Measurements from ENCODE around the gene BMP8A.
"Not testable (repeated sequence)": the region's sequence is repeated elsewhere in the genome, so short reads cannot be mapped to it uniquely, and the experiment has no call there.

The BMP8A gene

DNA sequence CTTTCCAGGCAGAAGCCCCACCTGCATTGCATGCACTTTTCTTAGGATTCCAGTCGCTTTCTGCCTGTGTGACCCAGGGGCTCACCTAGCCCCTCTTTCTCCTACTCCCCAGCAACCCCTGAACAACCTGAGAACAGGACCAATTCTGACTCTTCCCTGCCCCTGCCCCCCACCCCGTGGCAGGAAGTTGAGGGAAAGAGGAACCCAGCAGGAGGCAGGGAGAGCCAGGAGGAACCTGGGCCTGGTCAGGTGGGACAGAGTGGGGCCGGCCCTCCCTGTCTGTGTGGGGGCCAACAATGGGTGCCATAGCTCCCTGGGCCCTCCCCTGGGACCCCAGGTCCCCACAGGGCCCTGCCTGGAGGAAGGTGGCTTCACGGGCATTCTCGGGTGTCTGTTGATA, 6.1 kb downstream of the BMP8A start (continued):
- TF ChIP-seq, protein P1, sequence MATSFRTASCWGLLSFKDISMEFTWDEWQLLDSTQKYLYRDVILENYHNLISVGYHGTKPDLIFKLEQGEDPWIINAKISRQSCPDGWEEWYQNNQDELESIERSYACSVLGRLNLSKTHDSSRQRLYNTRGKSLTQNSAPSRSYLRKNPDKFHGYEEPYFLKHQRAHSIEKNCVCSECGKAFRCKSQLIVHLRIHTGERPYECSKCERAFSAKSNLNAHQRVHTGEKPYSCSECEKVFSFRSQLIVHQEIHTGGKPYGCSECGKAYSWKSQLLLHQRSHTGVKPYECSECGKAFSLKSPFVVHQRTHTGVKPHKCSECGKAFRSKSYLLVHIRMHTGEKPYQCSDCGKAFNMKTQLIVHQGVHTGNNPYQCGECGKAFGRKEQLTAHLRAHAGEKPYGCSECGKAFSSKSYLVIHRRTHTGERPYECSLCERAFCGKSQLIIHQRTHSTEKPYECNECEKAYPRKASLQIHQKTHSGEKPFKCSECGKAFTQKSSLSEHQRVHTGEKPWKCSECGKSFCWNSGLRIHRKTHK (tag by site-specific recombination; IDR thresholded peaks at IDR 0.05) = no peak
- TF ChIP-seq MYNN (tag by site-specific recombination; IDR thresholded peaks at IDR 0.05; ENCODE audit: borderline replicate concordance) = no peak
- no peak for TF ChIP-seq KLF8 (tag by site-specific recombination; IDR thresholded peaks at IDR 0.05)
- TF ChIP-seq, protein P2, sequence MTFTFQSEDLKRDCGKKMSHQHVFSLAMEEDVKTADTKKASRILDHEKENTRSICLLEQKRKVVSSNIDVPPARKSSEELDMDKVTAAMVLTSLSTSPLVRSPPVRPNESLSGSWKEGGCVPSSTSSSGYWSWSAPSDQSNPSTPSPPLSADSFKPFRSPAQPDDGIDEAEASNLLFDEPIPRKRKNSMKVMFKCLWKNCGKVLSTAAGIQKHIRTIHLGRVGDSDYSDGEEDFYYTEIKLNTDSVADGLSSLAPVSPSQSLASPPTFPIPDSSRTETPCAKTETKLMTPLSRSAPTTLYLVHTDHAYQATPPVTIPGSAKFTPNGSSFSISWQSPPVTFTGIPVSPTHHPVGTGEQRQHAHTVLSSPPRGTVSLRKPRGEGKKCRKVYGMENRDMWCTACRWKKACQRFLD (tag by site-specific recombination; IDR thresholded peaks at IDR 0.05) = no peak
- TF ChIP-seq ZNF223 (tag by site-specific recombination; IDR thresholded peaks at IDR 0.05) = no peak
- no peak for TF ChIP-seq HOXD13 (CRISPR knock-in tag; IDR thresholded peaks at IDR 0.05; ENCODE audit: borderline replicate concordance)
- no peak for TF ChIP-seq ZNF843 (tag by site-specific recombination; IDR thresholded peaks at IDR 0.05)
- TF ChIP-seq, protein P3, sequence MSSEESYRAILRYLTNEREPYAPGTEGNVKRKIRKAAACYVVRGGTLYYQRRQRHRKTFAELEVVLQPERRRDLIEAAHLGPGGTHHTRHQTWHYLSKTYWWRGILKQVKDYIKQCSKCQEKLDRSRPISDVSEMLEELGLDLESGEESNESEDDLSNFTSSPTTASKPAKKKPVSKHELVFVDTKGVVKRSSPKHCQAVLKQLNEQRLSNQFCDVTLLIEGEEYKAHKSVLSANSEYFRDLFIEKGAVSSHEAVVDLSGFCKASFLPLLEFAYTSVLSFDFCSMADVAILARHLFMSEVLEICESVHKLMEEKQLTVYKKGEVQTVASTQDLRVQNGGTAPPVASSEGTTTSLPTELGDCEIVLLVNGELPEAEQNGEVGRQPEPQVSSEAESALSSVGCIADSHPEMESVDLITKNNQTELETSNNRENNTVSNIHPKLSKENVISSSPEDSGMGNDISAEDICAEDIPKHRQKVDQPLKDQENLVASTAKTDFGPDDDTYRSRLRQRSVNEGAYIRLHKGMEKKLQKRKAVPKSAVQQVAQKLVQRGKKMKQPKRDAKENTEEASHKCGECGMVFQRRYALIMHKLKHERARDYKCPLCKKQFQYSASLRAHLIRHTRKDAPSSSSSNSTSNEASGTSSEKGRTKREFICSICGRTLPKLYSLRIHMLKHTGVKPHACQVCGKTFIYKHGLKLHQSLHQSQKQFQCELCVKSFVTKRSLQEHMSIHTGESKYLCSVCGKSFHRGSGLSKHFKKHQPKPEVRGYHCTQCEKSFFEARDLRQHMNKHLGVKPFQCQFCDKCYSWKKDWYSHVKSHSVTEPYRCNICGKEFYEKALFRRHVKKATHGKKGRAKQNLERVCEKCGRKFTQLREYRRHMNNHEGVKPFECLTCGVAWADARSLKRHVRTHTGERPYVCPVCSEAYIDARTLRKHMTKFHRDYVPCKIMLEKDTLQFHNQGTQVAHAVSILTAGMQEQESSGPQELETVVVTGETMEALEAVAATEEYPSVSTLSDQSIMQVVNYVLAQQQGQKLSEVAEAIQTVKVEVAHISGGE (tag by site-specific recombination; conservative IDR thresholded peaks at IDR 0.05; ENCODE audit: low read depth) = no peak
- no peak for TF ChIP-seq ZNF48 (tag by site-specific recombination; IDR thresholded peaks at IDR 0.05)
- TF ChIP-seq ZNF335 (tag by site-specific recombination; conservative IDR thresholded peaks at IDR 0.05) = no peak
- TF ChIP-seq ZNF248 (tag by site-specific recombination; IDR thresholded peaks at IDR 0.05) = no peak
- no peak for TF ChIP-seq ZNF274 (IDR thresholded peaks at IDR 0.05; ENCODE audit: low read length)
- TF ChIP-seq ZNF274 (tag by site-specific recombination; IDR thresholded peaks at IDR 0.05; ENCODE audit: borderline replicate concordance) = no peak

DNA sequence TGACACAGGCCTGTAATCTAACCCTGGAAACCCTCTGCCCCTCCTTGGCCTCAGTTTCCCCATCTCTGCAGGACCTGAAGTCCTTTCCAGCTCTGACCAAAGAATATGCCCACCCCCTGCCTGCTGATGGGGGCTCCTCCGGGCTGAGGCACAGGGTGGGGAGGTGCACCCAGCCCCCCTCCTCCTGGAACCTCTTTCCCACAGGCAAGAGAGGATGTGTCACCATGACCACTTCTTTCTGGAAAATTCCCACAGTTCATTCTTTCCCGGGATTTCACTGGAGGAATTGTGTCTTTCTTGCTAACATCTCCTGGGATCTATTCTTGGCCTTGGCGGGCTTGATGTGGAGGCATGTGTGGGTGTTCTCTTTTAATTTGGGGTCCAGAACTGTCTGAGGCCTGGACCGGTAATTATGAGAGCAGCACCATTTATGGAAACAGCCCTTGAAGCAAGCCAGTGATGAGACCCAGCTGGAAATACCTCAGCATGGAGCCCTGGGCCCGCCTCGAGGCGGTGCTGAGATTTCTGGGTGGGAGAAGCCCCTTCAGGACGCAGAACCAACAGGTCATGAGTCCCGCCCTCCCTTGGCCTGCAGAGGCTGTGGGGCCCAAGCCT, 6.8 kb downstream of the BMP8A start:
- POLR2A ChIA-PET; H3K9me3 ChIP-seq (ENCODE audit: control insufficient read depth, insufficient read depth, low read depth, low read length): not testable (repeated sequence)

DNA sequence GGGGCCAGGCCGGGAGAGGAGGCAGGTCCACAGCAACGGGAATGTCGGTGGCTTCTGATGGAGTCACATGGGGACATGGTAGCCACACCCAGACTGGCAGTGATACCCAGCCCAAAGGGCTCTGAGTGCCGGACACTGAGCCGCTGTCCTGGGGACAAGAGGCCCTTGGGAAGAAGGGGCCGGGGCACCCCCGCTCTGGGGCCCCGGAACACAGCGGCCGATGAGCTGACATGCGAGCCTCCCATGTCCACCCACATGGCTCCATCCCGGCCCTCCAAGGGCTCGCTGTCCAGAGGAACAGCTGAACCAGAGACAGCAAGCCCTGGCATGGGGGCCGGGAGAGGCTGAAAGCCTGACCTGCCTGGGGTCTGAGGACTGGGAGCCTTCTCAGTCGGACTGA, 7.4 kb downstream of the BMP8A start:
- CTCF ChIA-PET, POLR2A ChIA-PET: not testable (repeated sequence)

More for the DNA sequence above, 6.8 kb downstream of the BMP8A start:
- H3K27ac ChIP-seq (ENCODE audit: extremely low read depth, low read depth, low read length); CTCF ChIA-PET; H3K4me3 ChIP-seq (ENCODE audit: low read depth, low read length); H3K36me3 ChIP-seq (ENCODE audit: control insufficient read depth in 2 of 2, insufficient read depth in 1 of 2, low read length in 2 of 2); H3K4me1 ChIP-seq (ENCODE audit: control insufficient read depth, insufficient read depth, low read length): not testable (repeated sequence)

DNA sequence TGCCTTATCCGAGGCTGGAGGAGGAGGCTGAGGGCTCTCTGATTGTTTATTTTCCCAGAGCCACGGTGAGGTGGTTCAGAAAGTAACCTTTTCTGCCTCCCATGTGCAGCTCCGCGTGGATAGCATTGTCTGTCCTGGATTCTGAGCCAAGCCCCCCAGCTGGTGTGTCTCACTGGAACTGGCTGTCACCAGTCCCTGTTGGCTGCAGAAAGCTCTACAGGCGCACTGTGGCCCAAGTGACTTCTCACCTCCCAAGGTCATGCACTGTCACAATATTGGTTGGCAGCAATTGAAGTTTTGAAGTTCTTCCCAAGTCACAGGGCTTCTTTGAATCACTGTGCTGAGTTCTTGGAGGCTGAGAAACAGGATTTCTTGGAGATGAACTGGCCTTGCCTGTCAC, 8.2 kb downstream of the BMP8A start:
- no peaks in the 10 kb centered on the region for H3K4me1 ChIP-seq (ENCODE audit: control insufficient read depth, insufficient read depth, low read length)
- POLR2A ChIA-PET = no interaction called here
- H3K4me3 ChIP-seq (ENCODE audit: low read depth, low read length) = no peak overlapping the region
- no peaks in the 10 kb centered on the region for H3K36me3 ChIP-seq (ENCODE audit: control insufficient read depth in 2 of 2, insufficient read depth in 1 of 2, low read length in 2 of 2)
- H3K27ac ChIP-seq (ENCODE audit: extremely low read depth, low read depth, low read length) = no peak overlapping the region
- H3K9me3 ChIP-seq (ENCODE audit: control insufficient read depth, insufficient read depth, low read depth, low read length) = no peaks in the 10 kb centered on the region
- CTCF ChIA-PET = no interaction called here
- TF ChIP-seq, protein P4, sequence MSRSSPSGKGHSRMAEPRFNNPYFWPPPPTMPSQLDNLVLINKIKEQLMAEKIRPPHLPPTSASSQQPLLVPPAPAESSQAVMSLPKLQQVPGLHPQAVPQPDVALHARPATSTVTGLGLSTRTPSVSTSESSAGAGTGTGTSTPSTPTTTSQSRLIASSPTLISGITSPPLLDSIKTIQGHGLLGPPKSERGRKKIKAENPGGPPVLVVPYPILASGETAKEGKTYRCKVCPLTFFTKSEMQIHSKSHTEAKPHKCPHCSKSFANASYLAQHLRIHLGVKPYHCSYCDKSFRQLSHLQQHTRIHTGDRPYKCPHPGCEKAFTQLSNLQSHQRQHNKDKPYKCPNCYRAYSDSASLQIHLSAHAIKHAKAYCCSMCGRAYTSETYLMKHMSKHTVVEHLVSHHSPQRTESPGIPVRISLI (tag by site-specific recombination; IDR thresholded peaks at IDR 0.05) = no peak
- TF ChIP-seq, protein P5, sequence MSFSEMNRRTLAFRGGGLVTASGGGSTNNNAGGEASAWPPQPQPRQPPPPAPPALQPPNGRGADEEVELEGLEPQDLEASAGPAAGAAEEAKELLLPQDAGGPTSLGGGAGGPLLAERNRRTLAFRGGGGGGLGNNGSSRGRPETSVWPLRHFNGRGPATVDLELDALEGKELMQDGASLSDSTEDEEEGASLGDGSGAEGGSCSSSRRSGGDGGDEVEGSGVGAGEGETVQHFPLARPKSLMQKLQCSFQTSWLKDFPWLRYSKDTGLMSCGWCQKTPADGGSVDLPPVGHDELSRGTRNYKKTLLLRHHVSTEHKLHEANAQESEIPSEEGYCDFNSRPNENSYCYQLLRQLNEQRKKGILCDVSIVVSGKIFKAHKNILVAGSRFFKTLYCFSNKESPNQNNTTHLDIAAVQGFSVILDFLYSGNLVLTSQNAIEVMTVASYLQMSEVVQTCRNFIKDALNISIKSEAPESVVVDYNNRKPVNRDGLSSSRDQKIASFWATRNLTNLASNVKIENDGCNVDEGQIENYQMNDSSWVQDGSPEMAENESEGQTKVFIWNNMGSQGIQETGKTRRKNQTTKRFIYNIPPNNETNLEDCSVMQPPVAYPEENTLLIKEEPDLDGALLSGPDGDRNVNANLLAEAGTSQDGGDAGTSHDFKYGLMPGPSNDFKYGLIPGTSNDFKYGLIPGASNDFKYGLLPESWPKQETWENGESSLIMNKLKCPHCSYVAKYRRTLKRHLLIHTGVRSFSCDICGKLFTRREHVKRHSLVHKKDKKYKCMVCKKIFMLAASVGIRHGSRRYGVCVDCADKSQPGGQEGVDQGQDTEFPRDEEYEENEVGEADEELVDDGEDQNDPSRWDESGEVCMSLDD (tag by site-specific recombination; IDR thresholded peaks at IDR 0.05) = no peak
- TF ChIP-seq ZNF16 (tag by site-specific recombination; IDR thresholded peaks at IDR 0.05; ENCODE audit: low read depth) = no peak
- no peak for TF ChIP-seq TRIM28 (IDR thresholded peaks at IDR 0.05; ENCODE audit: borderline replicate concordance, low read length)
- TF ChIP-seq KLF10 (tag by site-specific recombination; IDR thresholded peaks at IDR 0.05) = no peak
- no peak for TF ChIP-seq ZNF223 (tag by site-specific recombination; IDR thresholded peaks at IDR 0.05)
- TF ChIP-seq ZNF324 (tag by site-specific recombination; IDR thresholded peaks at IDR 0.05) = no peak
- no peak for TF ChIP-seq ZNF549 (tag by site-specific recombination; IDR thresholded peaks at IDR 0.05)
- no peak for TF ChIP-seq ZNF10 (tag by site-specific recombination; IDR thresholded peaks at IDR 0.05)

More for the DNA sequence above, 7.4 kb downstream of the BMP8A start:
- H3K4me3 ChIP-seq (ENCODE audit: low read depth, low read length); H3K4me1 ChIP-seq (ENCODE audit: control insufficient read depth, insufficient read depth, low read length); H3K27ac ChIP-seq (ENCODE audit: extremely low read depth, low read depth, low read length); H3K9me3 ChIP-seq (ENCODE audit: control insufficient read depth, insufficient read depth, low read depth, low read length); H3K36me3 ChIP-seq (ENCODE audit: control insufficient read depth in 2 of 2, insufficient read depth in 1 of 2, low read length in 2 of 2): not testable (repeated sequence)

All from HEK293 (cell line).